Measurements from ENCODE around the gene TMEM31.

Gene TMEM31

DNA sequence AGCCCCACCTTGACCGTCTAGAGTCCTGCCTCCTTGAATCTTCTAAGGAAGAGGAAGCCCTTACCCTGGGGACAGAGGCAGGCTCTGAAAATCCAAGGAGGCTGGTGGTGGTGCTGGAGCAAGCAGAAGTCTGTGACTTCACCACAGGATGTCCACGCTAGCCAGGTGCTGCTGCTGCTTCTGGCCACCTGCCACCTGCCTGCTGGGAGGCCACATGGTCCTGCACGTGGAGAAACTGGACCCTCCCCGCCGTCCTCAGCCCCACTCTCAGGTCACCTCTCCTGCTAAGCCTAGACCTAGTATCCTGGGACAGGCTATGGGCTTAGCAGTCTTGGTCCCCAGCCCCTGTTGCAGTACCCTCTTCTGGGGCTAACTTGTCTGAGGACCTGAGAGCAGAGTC is 15.8 kb downstream of the TMEM31 start:
- Histone ChIP-seq H3K4me3 (ENCODE audit: low read depth, low read length) (no peak overlapping the region), H3K27ac (ENCODE audit: extremely low read depth, low read depth, low read length) (no peak overlapping the region), H3K9me3 (ENCODE audit: control insufficient read depth, insufficient read depth, low read depth, low read length) (no peaks in the 10 kb centered on the region), H3K36me3 (ENCODE audit: control insufficient read depth in 2 of 2, insufficient read depth in 1 of 2, low read length in 2 of 2) (no peaks in the 10 kb centered on the region), H3K4me1 (ENCODE audit: control insufficient read depth, insufficient read depth, low read length) (no peaks in the 10 kb centered on the region; the same call in 1 of the 2 replicates)
- POLR2A ChIA-PET: no interaction called here
- CTCF ChIA-PET: interaction anchor here (2.0 kb wide), 1 partner anchor 15 kb away, joined by 10 read pairs; the partner anchor contains the start of gene TMEM31
- TF ChIP-seq ZNF747 (tag by site-specific recombination; IDR thresholded peaks at IDR 0.05) (no peak), ZNF585B (tag by site-specific recombination; IDR thresholded peaks at IDR 0.05) (no peak), ZNF677 (tag by site-specific recombination; IDR thresholded peaks at IDR 0.05) (no peak), KLF1 (tag by site-specific recombination; IDR thresholded peaks at IDR 0.05) (no peak), ZNF776 (tag by site-specific recombination; IDR thresholded peaks at IDR 0.05; ENCODE audit: borderline replicate concordance) (no peak), ZNF530 (tag by site-specific recombination; IDR thresholded peaks at IDR 0.05; ENCODE audit: low read depth) (no peak), ZIC2 (tag by site-specific recombination; IDR thresholded peaks at IDR 0.05) (no peak), ZNF354C (tag by site-specific recombination; IDR thresholded peaks at IDR 0.05; ENCODE audit: borderline replicate concordance, low read depth) (no peak), KLF8 (tag by site-specific recombination; IDR thresholded peaks at IDR 0.05) (no peak), ZNF521 (tag by site-specific recombination; IDR thresholded peaks at IDR 0.05) (no peak), GFI1B (tag by site-specific recombination; IDR thresholded peaks at IDR 0.05) (no peak), ZEB2 (tag by site-specific recombination; IDR thresholded peaks at IDR 0.05) (no peak), BCL6B (tag by site-specific recombination; IDR thresholded peaks at IDR 0.05) (no peak), ZNF404 (tag by site-specific recombination; IDR thresholded peaks at IDR 0.05) (no peak), ZNF670 (tag by site-specific recombination; IDR thresholded peaks at IDR 0.05; ENCODE audit: low read depth) (no peak), ZBTB48 (tag by site-specific recombination; IDR thresholded peaks at IDR 0.05) (no peak)

GRCh38 chrX:103727115-103727514 is 16.4 kb downstream of the TMEM31 start:
- no peak overlapping the region for H3K27ac ChIP-seq (ENCODE audit: extremely low read depth, low read depth, low read length)
- no peaks in the 10 kb centered on the region for H3K36me3 ChIP-seq (ENCODE audit: control insufficient read depth in 2 of 2, insufficient read depth in 1 of 2, low read length in 2 of 2)
- H3K4me3 ChIP-seq (ENCODE audit: low read depth, low read length): no peak overlapping the region
- H3K9me3 ChIP-seq (ENCODE audit: control insufficient read depth, insufficient read depth, low read depth, low read length): no peaks in the 10 kb centered on the region
- CTCF ChIA-PET: no interaction called here
- TF ChIP-seq ZNF366 (tag by site-specific recombination; conservative IDR thresholded peaks at IDR 0.05) (no peak), ZNF626 (tag by site-specific recombination; IDR thresholded peaks at IDR 0.05) (no peak), ZIC2 (tag by site-specific recombination; IDR thresholded peaks at IDR 0.05) (peak; percentile 91), ZNF391 (tag by site-specific recombination; IDR thresholded peaks at IDR 0.05; ENCODE audit: borderline replicate concordance, low read depth) (no peak), ZNF114 (tag by site-specific recombination; IDR thresholded peaks at IDR 0.05) (no peak), ZNF571 (tag by site-specific recombination; IDR thresholded peaks at IDR 0.05) (no peak), ZNF174 (tag by site-specific recombination; IDR thresholded peaks at IDR 0.05) (no peak)
- no peaks in the 10 kb centered on the region; the same call in 1 of the 2 replicates for H3K4me1 ChIP-seq (ENCODE audit: control insufficient read depth, insufficient read depth, low read length)
- POLR2A ChIA-PET: no interaction called here

DNA sequence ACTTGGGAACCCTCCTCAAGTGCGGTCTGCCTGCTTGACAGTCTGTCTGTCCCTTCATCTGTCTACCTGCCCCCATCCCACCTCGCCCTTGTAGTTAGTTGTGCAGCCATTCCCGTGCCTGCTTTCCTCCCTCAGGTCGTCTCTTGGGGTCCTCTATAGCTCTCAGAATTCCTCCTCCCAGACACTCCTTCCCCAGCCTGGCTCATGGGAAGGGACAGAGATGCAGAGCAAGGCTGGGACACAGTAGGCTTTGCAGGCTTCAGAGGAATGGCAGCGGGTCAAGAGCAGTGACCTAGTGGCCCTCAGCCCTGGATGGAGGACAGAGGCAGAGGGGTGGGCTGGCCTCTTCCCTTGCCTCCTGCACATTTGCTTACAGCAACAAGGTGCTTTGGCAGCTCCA is 18.3 kb downstream of the TMEM31 start:
- Histone ChIP-seq H3K27ac (ENCODE audit: extremely low read depth, low read depth, low read length) (no peak overlapping the region), H3K36me3 (ENCODE audit: control insufficient read depth in 2 of 2, insufficient read depth in 1 of 2, low read length in 2 of 2) (no peaks in the 10 kb centered on the region), H3K9me3 (ENCODE audit: control insufficient read depth, insufficient read depth, low read depth, low read length) (no peaks in the 10 kb centered on the region), H3K4me3 (ENCODE audit: low read depth, low read length) (no peak overlapping the region), H3K4me1 (ENCODE audit: control insufficient read depth, insufficient read depth, low read length) (no peaks in the 10 kb centered on the region; the same call in 1 of the 2 replicates)
- CTCF ChIA-PET: interaction anchor here (0.7 to 0.8 kb wide), 2 partner anchors 17 to 45 kb away, joined by 3 read pairs; no protein-coding TSS in a partner anchor
- POLR2A ChIA-PET: no interaction called here
- TF ChIP-seq ZSCAN30 (tag by site-specific recombination; IDR thresholded peaks at IDR 0.05): no peak
- no peak for TF ChIP-seq ZNF530 (tag by site-specific recombination; IDR thresholded peaks at IDR 0.05; ENCODE audit: low read depth)
- TF ChIP-seq ZNF623 (tag by site-specific recombination; IDR thresholded peaks at IDR 0.05): no peak
- TF ChIP-seq ZNF785 (tag by site-specific recombination; IDR thresholded peaks at IDR 0.05): no peak
- TF ChIP-seq ZNF155 (tag by site-specific recombination; IDR thresholded peaks at IDR 0.05): no peak
- no peak for TF ChIP-seq SETDB1 (IDR thresholded peaks at IDR 0.05; ENCODE audit: insufficient read length, low read length)
- TF ChIP-seq ZFP37 (tag by site-specific recombination; IDR thresholded peaks at IDR 0.05): no peak
- no peak for TF ChIP-seq ZSCAN23 (tag by site-specific recombination; IDR thresholded peaks at IDR 0.05)
- no peak for TF ChIP-seq ZNF214 (tag by site-specific recombination; IDR thresholded peaks at IDR 0.05; ENCODE audit: borderline replicate concordance)
- TF ChIP-seq HOXC10 (CRISPR knock-in tag; IDR thresholded peaks at IDR 0.05): no peak
- no peak for TF ChIP-seq ZNF747 (tag by site-specific recombination; IDR thresholded peaks at IDR 0.05)
- no peak for TF ChIP-seq INSM2 (tag by site-specific recombination; IDR thresholded peaks at IDR 0.05)

Data from HEK293 (cell line).